HCT116 (cell line): ENCODE data around the gene PPP1R16B.

ENCODE experiments used
- EGR1 ChIP-seq: IDR thresholded peaks from 2 replicates; pipeline ENCODE4 v1.6.1; 2012; ENCODE audit warnings: low read depth
- EZH2 ChIP-seq: fragments of 200-600 bp; sonication (generic); IDR thresholded peaks from 2 replicates; pipeline ENCODE4 v1.6.1; 2017; ENCODE audit warnings: antibody characterized with exemption, mixed run types
- EZH2phosphoT487 ChIP-seq: fragments of 200-600 bp; IDR thresholded peaks from 2 replicates; pipeline ENCODE4 v1.6.1; 2018; ENCODE audit warnings: antibody characterized with exemption, borderline replicate concordance
- POLR2A ChIP-seq: IDR thresholded peaks from 2 replicates; pipeline ENCODE4 v1.7.0; 2011; ENCODE audit warnings: borderline replicate concordance; ENCODE audit not compliant: insufficient read depth, insufficient read length; ENCODE audit errors: extremely low read depth
- ZNF274 ChIP-seq: fragments of 200-500 bp; sonication (Bioruptor generic); IDR thresholded peaks from 2 replicates; pipeline ENCODE4 v1.6.1; 2014; ENCODE audit warnings: mild to moderate bottlenecking, low read depth, low read length, inconsistent platforms

GRCh38 chr20:38779247-38780097 lies 26.0 kb upstream of the PPP1R16B start:
- no peak for TF ChIP-seq POLR2A
- TF ChIP-seq EZH2phosphoT487 = no peak
- TF ChIP-seq ZNF274 = no peak
- no peak for TF ChIP-seq EZH2
- TF ChIP-seq EGR1 = peak; percentile 52
